GF-D8 (cell line): ENCODE data around the gene PCDHGB5.
A peak's percentile ranks its signal among the peaks of the same experiment; 100 is the strongest.
"Not testable (repeated sequence)": the region's sequence is repeated elsewhere in the genome, so short reads cannot be mapped to it uniquely, and the experiment has no call there.

Source experiments
- DNase-seq: peaks from one replicate; lab custom pipeline; 2025; lab: John Stamatoyannopoulos, UW

The PCDHGB5 gene

GRCh38 chr5:141397756-141398551, at the start of gene PCDHGB5:
Gene PCDHGB5, plus strand, starts transcription at chr5:141397947. Its CDS starts 181 bp downstream, at chr5:141398128.
- not testable (repeated sequence) for DNase-seq

- no peak for DNase-seq
Observed at GRCh38 chr5:141349917-141350619, 47.7 kb upstream of the PCDHGB5 start, which contains the start of gene PCDHGB1. Gene PCDHGB1, plus strand, starts transcription at chr5:141350099. Its CDS starts 162 bp downstream, at chr5:141350261.

GRCh38 chr5:141351591-141351990, 46.2 kb upstream of the PCDHGB5 start:
- no peak for DNase-seq

GRCh38 chr5:141354900-141355469, 42.8 kb upstream of the PCDHGB5 start, which contains the start of gene PCDHGA4:
Gene PCDHGA4, plus strand, starts transcription at chr5:141355021. Its CDS starts 87 bp downstream, at chr5:141355108.
- DNase-seq: no peak

GRCh38 chr5:141355641-141356040, 42.1 kb upstream of the PCDHGB5 start:
- no peak for DNase-seq

- DNase-seq: no peak
Observed at GRCh38 chr5:141356133-141356532, 41.6 kb upstream of the PCDHGB5 start.

- DNase-seq: no peak
Observed at GRCh38 chr5:141356950-141357349, 40.8 kb upstream of the PCDHGB5 start.

GRCh38 chr5:141359790-141360426, 37.8 kb upstream of the PCDHGB5 start, which contains the start of gene PCDHGB2:
Gene PCDHGB2, plus strand, starts transcription at chr5:141359994. Its CDS starts 142 bp downstream, at chr5:141360136.
- peak; percentile 3 for DNase-seq

- DNase-seq: no peak
Observed at GRCh38 chr5:141360685-141361084, 37.1 kb upstream of the PCDHGB5 start.

GRCh38 chr5:141362719-141363118, 35.0 kb upstream of the PCDHGB5 start:
- DNase-seq: no peak

- DNase-seq: no peak
Observed at GRCh38 chr5:141363952-141364660, 33.6 kb upstream of the PCDHGB5 start, which contains the start of gene PCDHGA5. Gene PCDHGA5, plus strand, starts transcription at chr5:141364162. Its CDS starts 169 bp downstream, at chr5:141364331.

GRCh38 chr5:141366016-141366896, 31.5 kb upstream of the PCDHGB5 start:
- no peak for DNase-seq

GRCh38 chr5:141369994-141370848, 27.5 kb upstream of the PCDHGB5 start, which contains the start of gene PCDHGB3:
Gene PCDHGB3, plus strand, starts transcription at chr5:141370242. Its CDS starts 153 bp downstream, at chr5:141370395.
- no peak for DNase-seq

GRCh38 chr5:141371572-141372475, 25.9 kb upstream of the PCDHGB5 start:
- DNase-seq: no peak

- no peak for DNase-seq
Observed at GRCh38 chr5:141373673-141374317, 24.0 kb upstream of the PCDHGB5 start, which contains the start of gene PCDHGA6. Gene PCDHGA6, plus strand, starts transcription at chr5:141373891. Its CDS starts 193 bp downstream, at chr5:141374084.

GRCh38 chr5:141374627-141375026, 23.1 kb upstream of the PCDHGB5 start:
- DNase-seq: no peak

GRCh38 chr5:141375444-141376155, 22.1 kb upstream of the PCDHGB5 start:
- DNase-seq: not testable (repeated sequence)
